Spleen (tissue), 7 donors: Measurements from ENCODE around the gene HOXA5.

Source experiments
- CTCF ChIP-seq, 11 experiments: fragments of 200-600 bp in 7 of 11; fragments of 450-650 bp in 4 of 11; sonication (generic) in 4 of 11; IDR thresholded peaks in 8 of 11; conservative IDR thresholded peaks in 3 of 11; 1 replicate in 7 of 11; 2 replicates in 4 of 11; pipeline versions ENCODE4 v1.4.0 to v1.8.0; 2016 to 2021; ENCODE audit warnings: antibody characterized with exemption in 11 of 11, inconsistent platforms in 4 of 11, mild to moderate bottlenecking in 1 of 11
- POLR2A ChIP-seq, 3 donors: fragments of 450-650 bp; IDR thresholded peaks; one replicate each; pipeline ENCODE4 v1.5.1; 2017; ENCODE audit warnings: antibody characterized with exemption in 3 of 3, mild to moderate bottlenecking in 1 of 3
- donor health status: DM: no; HTN: no; CAD: no; lungs with moderate emphysema.
- donor health status: DM: no; HTN: no; CAD: no.
- donor health status: DM: no; HTN: no; CAD: no.

- TF ChIP-seq CTCF (IDR thresholded peaks at IDR 0.05 in 8 of 11, conservative IDR thresholded peaks at IDR 0.05 in 3 of 11) (peak in 3 of 11 experiments; percentile 13 to 27 (median 18)), POLR2A (IDR thresholded peaks at IDR 0.05) (peak in 1 of 3 donors; percentile 81)
These were observed 34.9 kb downstream of the HOXA5 start for GRCh38 chr7:27108390-27109127.
